HG03378 (cell line): Measurements from ENCODE around the gene CDH3.

Source experiments
- ATAC-seq: cut with Tn5 transposase; IDR thresholded peaks from one replicate; pipeline ENCODE4 v1.9.1; 2021; ENCODE audit warnings: mild to moderate bottlenecking, moderate library complexity; ENCODE audit not compliant: unreplicated experiment

Gene CDH3

DNA sequence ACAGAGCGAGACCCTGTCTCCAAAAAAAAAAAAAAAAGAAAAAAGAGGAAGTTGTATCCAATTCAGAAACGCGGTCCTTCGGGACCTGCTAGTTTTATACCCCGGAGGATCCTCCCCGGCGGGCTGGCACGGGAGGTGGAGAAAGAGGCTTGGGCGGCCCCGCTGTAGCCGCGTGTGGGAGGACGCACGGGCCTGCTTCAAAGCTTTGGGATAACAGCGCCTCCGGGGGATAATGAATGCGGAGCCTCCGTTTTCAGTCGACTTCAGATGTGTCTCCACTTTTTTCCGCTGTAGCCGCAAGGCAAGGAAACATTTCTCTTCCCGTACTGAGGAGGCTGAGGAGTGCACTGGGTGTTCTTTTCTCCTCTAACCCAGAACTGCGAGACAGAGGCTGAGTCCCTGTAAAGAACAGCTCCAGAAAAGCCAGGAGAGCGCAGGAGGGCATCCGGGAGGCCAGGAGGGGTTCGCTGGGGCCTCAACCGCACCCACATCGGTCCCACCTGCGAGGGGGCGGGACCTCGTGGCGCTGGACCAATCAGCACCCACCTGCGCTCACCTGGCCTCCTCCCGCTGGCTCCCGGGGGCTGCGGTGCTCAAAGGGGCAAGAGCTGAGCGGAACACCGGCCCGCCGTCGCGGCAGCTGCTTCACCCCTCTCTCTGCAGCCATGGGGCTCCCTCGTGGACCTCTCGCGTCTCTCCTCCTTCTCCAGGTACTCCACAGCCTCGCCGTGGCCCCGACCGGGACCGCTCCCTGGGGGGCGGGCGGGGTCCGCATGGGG is at the start of gene CDH3:
Gene CDH3 (plus strand): TSS at position 596 of the 779 bp plus-strand sequence. CDS start 70 bp downstream, at position 666.
- no peak for ATAC-seq

DNA sequence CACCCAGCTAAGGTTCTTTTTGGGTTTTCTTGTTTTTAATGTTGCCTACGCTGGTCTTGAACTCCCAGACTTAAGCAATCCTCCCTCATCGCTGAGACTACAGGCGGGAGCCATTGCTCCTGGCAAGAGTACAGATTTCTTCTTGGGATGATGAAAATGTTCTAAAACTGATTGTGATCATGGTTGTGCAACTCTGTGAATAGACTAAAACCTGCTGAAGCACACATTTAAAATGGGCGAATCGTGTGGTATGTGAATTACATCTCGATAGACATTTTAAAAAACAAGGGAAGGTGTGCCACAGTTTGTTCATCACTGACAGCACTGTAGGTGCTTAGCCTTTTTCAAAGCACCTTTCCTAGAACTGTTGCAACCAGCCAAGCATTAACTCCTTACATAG is 48.8 kb upstream of the CDH3 start:
- ATAC-seq, result no peak

DNA sequence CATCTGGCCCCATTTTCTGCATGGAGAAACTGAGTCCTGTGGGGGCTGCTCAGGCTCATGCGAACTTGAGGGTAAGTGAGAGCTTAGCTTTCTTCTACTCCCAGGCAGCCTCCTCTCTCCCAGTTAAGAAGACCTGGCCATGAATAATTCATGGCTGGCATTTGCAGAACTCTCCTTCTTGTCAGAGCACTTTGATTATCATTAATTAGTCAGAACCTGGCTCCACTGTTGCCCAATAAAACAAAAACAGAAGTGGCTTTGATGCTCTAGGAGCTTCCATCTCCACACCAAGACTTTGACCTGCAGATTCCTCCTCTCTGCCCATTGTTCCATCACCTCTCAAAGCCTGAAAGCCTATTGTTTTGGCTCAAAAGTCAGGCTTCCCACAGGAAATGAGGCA is 45.5 kb upstream of the CDH3 start:
- no peak for ATAC-seq

DNA sequence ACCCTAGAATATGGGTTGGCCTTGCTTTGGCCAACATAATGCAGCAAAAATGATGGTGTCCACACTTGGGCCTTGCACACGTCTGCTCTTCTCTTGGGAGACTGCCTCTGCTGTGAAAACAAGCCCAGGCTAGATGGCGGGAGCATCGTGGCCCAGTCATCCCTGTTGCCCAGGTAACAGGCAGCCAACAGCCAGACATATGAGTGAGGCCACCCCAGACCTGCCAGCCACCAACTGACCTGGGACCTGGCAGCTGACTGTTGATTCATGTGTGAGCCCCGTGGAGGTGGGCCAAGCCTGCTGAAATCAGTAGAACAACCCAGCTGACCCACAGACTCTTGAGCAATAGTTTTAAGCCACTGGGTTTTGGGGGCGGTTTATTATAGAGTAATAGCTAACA is 39.4 kb upstream of the CDH3 start:
- ATAC-seq, result no peak

DNA sequence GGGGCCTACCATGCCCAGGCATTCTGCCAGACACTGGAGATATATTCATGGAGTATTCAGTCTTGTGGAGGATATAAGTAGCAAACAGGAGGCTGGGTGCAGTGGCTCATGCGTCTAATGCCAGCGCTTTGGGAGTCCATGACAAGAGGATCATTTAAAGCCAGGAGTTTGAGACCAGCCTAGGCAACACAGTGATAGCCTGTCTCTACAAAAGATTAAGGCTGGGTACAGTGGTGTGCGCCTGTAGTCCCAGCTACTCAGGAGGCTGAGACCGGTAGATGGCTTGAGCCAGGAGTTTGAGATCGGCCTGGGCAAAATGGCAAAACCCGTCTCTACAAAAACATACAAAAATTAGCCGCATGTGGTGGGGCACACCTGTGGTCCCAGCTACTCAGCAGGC is 37.7 kb upstream of the CDH3 start:
- no peak for ATAC-seq

DNA sequence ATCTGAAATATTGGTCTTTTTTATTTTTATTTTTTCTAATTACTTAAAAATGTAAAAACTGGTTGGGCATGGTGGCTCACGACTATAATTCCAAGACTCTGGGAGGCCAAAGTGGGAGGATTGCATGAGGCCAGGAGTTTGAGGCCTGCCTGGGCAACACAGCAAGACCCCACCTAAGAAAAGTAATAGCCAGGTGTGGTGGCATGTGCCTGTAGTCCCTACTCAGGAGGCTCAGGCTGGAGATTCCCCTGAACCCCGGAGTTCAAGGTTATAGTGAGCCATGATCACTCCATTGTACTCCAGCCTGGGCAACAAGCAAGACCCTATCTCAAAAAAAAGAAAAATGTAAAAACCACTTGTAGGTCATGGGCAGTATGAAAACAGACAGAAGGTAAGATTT is 36.8 kb upstream of the CDH3 start:
- ATAC-seq, result no peak

DNA sequence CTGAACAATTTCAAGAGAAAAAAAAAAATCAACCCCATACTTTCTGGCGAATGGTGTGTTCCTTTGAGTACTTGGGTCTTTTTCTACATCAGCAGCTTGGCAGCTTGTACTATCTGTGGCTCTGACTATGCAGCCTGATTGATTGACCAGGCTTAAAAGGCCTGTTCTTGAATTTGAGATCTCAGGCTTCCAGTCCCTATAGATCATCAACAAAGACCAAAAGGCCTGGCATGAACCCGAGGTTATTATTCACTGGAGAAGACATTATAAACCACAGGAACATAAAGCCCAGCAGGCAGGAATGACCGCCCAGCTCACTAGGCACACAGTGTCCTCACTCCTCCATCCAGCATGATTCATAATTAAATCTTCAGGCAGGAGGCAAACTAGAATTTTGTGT is 32.1 kb upstream of the CDH3 start:
- no peak for ATAC-seq

DNA sequence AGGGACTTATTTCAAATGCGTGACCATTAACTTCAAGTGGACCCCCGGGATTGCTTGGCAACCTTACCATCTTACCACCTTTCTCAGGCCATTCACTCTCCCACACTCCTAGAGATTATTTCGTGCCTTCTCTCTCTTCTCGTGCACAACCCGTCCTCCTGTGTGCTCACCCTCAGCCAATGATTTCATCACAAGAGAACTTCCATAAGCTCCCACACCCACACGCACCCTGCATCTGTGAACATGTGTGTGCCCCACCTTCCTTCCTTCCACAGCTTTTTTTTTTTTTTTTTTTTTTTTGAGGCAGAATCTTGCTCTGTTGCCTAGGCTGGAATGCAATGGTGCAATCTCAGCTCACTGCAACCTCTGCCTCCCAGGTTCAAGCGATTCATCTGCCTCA is 27.4 kb upstream of the CDH3 start:
- no peak for ATAC-seq

DNA sequence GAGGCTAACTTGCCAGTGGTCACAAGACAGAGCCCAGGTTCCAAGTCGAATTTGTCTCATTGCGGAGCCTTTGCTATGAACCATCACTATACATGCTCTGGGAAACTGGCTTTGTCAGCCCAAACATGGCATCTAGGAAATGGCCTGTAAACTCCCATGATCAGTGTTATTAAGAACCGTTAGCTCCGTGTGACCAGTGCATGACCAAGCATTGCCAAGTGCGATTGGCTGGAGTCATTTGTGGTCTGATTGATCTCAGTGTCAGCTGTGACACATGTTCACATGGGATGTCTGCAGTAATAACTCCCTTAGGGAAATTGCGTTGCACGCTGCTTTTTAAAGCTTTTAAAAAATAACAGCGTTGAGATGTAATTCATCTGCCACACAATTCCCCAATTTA is 18.6 kb upstream of the CDH3 start:
- no peak for ATAC-seq

DNA sequence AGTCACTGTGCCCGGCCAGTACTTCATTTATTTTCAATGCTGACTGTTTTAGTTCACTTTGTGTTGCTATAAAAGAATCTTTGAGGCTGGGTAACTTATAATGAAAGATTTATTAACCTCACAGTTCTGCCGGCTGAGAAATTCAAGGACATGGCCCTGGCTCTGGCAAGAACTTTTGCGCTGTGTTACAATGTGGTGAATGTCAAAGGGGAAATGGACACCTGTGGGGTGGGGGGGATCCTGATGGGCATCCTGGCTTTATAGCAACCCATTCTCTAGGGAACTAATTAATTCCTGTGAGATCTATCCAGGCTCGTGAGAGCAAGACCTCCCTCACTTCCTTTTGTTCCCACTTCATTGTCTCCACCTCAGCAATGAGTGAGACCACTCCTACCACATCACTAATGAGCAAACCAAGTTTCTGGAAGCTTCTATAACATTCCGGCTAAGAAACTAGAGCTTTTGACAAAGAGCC is 17.1 kb upstream of the CDH3 start:
- no peak for ATAC-seq

DNA sequence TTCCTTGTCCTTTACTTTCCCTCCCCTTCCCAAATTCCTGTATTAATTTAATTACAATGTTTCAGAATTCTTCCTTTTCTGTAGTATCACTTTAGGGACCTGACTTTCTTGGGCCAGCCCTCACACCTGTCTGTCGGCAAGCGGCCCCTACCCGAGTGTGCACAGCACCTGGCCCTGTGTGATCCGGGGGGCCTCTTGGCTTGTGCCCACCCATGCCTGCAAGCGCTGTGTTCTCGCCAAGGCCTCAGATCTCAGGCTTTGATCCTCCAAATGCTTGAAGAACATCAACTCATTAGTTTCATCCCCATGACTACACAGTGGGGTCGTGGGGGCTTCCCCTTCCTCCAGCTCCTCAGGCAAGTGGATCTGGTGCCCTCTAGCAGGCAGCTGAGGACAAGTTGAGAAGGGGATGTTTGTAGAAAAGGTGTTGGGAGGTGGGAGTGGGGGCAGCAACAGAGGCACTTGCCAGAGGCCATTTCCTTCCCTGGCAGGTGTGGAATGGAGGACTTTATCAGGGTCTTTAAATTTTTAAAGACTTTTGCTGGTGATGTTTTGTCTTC is 15.7 kb upstream of the CDH3 start:
- ATAC-seq, result no peak

DNA sequence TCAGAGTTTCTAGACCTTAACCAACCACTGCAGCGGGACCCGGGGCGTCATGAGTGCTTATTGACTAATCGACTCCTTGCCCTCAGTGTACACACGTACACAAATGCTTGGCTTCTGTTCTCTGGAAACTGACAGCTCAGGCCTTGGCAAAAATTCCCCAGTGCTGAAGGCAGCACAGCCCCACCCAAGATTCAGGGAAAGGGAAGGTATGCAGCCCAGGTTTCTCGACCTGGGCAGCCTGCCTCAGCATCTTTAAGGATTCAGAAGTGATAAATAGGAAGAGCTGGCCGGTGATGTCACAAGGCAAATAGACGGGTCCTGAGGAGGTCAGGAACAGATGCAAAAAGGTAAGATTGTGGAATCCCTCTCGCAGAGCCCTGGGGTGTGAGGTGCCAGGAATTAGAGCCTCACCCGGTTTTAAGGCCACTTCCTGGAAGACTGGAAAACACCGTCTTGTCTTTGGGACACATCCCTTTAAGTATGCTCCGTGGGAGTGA is 9.0 kb upstream of the CDH3 start:
- ATAC-seq, result no peak

DNA sequence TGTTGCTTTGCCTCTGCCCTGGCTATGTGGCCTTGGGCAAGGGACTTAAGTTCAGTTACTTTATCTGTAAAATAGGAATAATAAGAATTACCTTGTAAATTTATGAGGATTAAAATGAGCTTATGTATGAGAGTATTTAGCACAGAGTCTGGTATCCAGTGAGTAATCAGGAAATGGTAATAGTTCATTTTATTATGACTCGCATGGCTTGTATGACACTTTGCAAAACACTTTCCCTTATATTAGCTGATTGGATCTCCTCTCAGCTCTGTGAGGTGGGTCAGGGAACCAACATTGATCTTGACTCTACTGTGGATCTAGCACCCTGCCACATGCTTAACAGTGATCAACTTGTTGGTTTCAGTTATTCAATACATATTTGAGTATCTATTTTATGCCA is 8.3 kb upstream of the CDH3 start:
- no peak for ATAC-seq

DNA sequence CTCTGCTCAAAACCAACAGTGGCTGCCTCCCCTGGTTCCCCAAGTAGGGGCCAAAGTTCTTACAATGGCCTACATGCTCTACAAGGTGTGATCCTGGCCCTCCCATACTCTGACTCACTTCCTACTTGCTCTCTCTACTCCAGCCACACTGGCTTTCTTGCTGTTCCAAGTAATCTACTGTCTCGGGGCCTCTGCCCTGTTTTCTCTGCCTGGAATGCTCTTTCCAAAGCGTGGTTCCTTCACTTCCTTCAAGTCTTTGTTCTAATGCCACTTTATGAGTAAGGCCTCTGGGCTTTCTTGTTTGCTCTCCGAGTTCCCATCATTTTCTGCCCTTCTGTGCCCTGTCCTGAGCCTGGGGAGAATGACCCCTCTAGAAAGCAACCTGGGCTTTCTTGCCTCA is 4.1 kb upstream of the CDH3 start:
- no peak for ATAC-seq

DNA sequence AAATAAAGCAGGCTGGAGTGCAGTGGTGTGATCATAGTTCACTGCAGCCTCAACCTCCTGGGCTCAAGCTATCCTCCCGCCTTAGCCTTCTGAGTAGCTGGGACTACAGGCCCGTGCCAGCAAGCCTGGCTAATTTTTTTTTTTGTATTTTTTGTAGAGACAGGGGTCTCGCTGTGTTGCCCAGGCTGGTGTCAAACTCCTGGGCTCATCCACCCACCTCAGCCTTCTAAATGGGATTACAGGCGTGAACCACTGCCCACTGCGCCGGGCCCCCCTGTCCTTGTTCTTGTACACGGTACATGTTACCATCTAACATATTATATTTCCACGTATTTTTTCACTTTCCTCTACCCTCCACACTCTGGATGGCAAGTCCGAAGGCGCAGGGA is 3.1 kb upstream of the CDH3 start:
- no peak for ATAC-seq

DNA sequence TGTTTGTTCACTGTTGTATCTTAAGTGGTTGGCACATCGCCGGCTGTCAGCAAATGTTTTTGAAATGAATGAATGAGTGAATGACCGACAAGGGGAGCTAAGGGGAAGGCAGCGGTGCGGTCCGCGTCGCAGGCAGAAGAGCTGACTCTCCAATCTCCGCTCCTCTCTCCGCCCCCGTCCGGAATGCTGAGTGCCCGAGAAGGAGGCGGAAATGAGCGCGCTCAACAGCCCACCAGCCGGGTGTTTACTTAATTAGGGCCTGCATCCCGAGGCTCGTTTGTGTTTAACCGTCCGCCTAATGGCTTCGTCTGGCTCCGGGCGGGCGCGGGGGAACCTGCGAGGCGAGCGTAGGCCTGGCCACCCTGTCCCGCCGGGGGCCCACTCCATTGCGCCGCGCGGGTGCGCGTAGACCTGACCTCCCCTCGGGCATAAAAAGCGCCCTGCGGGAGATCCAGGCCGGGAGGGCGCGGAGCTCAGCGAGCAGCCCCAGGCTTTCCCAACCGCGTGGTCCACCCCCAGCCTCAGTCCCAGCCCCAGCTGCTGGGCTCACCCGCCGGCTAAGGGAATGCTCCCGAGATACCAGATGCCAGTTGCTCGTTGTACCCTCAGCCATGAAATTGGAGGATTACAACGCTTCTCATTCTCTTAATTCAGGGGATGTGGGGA is 2.5 kb upstream of the CDH3 start:
- no peak for ATAC-seq

DNA sequence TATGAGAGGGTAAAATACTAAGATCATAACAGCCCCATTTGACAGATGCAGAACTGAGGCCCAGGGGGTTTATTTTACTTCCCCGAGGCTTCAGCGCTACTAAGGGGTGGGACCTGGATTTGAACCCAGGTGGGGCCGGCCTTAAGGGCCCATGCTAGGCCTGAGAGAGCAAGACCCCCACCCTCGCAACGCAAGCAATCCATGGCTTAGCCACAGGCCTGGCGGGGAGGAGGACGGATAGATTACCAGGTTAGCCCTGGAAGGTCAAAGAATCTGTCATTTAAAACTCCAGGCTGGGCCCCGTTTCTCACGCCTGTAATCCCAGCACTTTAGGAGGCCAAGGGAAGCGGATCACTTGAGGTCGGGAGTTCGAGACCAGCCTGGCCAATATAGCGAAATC is 1.9 kb upstream of the CDH3 start:
- ATAC-seq, result no peak

DNA sequence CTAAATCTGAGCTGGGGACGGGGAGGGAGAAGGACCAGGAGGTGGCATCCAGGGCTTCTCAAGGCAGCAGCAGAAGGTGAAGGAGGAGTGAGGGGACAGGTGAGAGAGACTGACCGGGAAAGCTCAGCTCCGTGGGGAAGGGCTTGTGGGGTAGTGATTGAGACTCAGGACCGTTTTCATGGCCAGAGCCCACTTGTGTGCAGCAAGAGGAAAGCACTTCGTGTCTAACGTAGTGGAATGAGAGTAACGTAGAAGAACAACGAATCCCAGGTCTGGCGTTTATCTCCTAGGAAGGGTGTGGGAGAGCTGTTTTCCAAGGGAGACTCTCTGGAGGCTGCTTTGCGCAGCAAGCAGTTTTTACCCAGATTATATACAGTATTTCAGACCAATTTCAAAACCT is 1.3 kb upstream of the CDH3 start:
- ATAC-seq, result no peak

DNA sequence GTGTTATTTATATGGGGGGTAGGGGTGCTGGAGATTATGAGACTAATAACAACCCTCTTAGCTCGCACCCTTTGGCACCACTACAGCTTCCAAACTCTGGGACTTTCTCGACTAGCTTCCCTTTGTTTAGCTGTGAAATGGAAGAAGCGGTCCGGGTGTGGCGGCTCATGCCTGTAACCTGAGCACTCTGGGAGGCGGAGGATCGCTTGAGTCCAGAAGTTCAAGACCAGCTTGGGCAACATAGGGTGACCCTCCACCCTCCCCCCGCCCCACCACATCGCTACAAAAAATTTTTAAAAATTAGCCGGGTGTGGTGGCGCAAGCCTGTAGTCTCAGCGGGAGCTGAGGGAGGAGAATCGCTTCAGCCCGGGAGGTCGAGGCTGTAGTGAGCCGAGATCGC is 814 bp upstream of the CDH3 start:
- ATAC-seq, result no peak

DNA sequence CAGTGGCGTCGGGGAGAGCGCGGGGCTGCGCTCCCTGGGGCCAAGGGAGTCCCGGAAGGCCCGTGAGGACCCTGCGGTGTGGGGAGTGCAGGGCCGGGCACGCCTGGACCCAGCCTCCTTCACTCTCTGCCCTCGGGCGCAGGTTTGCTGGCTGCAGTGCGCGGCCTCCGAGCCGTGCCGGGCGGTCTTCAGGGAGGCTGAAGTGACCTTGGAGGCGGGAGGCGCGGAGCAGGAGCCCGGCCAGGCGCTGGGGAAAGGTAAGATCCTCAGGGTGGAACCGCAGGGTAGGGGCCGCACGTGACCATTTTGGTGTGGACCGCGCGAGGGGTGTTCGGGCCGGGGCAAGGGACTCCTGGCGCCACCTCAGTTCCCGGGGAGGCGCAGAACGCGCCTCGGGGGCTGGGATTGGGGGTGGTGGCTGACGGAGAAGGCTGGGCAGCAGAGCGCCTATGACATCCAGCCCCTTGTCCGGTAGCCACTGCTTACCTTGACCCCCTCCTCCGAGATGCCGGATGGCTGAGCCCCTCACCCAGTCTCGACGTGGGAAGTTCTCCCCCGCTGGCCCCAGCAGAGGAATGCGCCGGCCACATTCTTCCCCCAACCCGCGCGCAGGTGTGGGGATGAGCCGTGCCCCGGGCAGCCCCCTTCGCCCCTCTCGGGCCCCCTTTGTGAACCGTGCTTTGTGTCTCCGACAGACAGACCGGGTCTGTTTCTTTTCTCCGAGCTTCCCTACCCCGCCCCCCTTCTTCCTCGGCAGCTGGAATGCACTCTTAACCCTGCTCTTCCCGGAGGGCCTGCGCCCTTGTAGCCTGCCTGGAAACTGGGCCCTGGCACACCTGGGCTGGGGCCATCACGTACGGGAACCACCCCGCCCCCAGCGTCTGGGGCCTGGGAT is 631 bp downstream of the CDH3 start:
- no peak for ATAC-seq
